ENCODE data around the gene RANBP2. TPM values are rescaled to one million over a fixed set of nuclear protein-coding genes. Genes with fewer than 3 reads are reported as not detected.

RANBP2 gene
- total RNA-seq, 1 experiment from 2014 or later, result 69.5 TPM

- H2AFZ ChIP-seq (ENCODE audit: low read depth, low read length, poor library complexity, severe bottlenecking), result no peak overlapping the region
- CTCF ChIA-PET, result no interaction called here
- H3K79me2 ChIP-seq (ENCODE audit: insufficient read depth, low read length), result no peaks in the 10 kb centered on the region
- RAD21 ChIA-PET (ENCODE audit: low non-redundant PET in 1 of 2, low total read pairs in 2 of 2, uncharacterized antibody in 2 of 2, unreplicated experiment in 2 of 2), result no interaction called here
- H3K27me3 ChIP-seq (ENCODE audit: insufficient read depth, low read length), result no peaks in the 10 kb centered on the region
- H4K20me1 ChIP-seq (ENCODE audit: insufficient read depth), result no peaks in the 10 kb centered on the region
- H3K4me2 ChIP-seq (ENCODE audit: low read length), result no peak overlapping the region
- no TSS peak for BruUV-seq (replicated peaks)
- H3K9ac ChIP-seq (ENCODE audit: low read length), result no peak overlapping the region
- H3K9me3 ChIP-seq (ENCODE audit: control insufficient read depth in 1 of 2, insufficient read depth in 1 of 2, low read depth in 1 of 2, low read length in 2 of 2), result no peaks in the 10 kb centered on the region
- TF ChIP-seq ELF1 (IDR thresholded peaks at IDR 0.05; ENCODE audit: borderline replicate concordance, low read depth), result no peak
- no peak for TF ChIP-seq SIN3A (IDR thresholded peaks at IDR 0.05; ENCODE audit: low read depth)
- no peak for TF ChIP-seq JUND (IDR thresholded peaks at IDR 0.05)
- TF ChIP-seq MAX (IDR thresholded peaks at IDR 0.05), result no peak
- no peak for TF ChIP-seq TCF7L2 (IDR thresholded peaks at IDR 0.05; ENCODE audit: borderline replicate concordance, extremely low read depth, insufficient read depth, insufficient read length)
- no peak for TF ChIP-seq POLR2A (IDR thresholded peaks at IDR 0.05; ENCODE audit: borderline replicate concordance, extremely low read depth, insufficient read depth, insufficient read length)
- no peak for TF ChIP-seq FOSL1 (IDR thresholded peaks at IDR 0.05; ENCODE audit: low read depth)
- TF ChIP-seq ATF3 (IDR thresholded peaks at IDR 0.05), result no peak
- no peak for TF ChIP-seq POLR2AphosphoS5 (IDR thresholded peaks at IDR 0.05; ENCODE audit: low read depth, low read length)
- TF ChIP-seq, protein P1, sequence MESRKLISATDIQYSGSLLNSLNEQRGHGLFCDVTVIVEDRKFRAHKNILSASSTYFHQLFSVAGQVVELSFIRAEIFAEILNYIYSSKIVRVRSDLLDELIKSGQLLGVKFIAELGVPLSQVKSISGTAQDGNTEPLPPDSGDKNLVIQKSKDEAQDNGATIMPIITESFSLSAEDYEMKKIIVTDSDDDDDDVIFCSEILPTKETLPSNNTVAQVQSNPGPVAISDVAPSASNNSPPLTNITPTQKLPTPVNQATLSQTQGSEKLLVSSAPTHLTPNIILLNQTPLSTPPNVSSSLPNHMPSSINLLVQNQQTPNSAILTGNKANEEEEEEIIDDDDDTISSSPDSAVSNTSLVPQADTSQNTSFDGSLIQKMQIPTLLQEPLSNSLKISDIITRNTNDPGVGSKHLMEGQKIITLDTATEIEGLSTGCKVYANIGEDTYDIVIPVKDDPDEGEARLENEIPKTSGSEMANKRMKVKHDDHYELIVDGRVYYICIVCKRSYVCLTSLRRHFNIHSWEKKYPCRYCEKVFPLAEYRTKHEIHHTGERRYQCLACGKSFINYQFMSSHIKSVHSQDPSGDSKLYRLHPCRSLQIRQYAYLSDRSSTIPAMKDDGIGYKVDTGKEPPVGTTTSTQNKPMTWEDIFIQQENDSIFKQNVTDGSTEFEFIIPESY (IDR thresholded peaks at IDR 0.05; ENCODE audit: extremely low read depth, insufficient replicate concordance, low read length), result no peak
- TF ChIP-seq SRF (IDR thresholded peaks at IDR 0.05; ENCODE audit: low read depth), result no peak
- TF ChIP-seq ZFX (IDR thresholded peaks at IDR 0.05), result no peak
- TF ChIP-seq RAD21 (IDR thresholded peaks at IDR 0.05; ENCODE audit: low read depth), result no peak
- no peak for TF ChIP-seq CBX3 (IDR thresholded peaks at IDR 0.05; ENCODE audit: low read depth)
- no peak for TF ChIP-seq EGR1 (IDR thresholded peaks at IDR 0.05; ENCODE audit: low read depth)
- TF ChIP-seq YY1 (IDR thresholded peaks at IDR 0.05; ENCODE audit: extremely low read depth, insufficient replicate concordance, low read depth, low read length), result no peak
- TF ChIP-seq ZNF274 (IDR thresholded peaks at IDR 0.05; ENCODE audit: low read depth, low read length), result no peak
- TF ChIP-seq CEBPB (IDR thresholded peaks at IDR 0.05; ENCODE audit: low read depth), result no peak
- TF ChIP-seq SP1 (IDR thresholded peaks at IDR 0.05; ENCODE audit: low read depth), result no peak
- TF ChIP-seq, protein P2, sequence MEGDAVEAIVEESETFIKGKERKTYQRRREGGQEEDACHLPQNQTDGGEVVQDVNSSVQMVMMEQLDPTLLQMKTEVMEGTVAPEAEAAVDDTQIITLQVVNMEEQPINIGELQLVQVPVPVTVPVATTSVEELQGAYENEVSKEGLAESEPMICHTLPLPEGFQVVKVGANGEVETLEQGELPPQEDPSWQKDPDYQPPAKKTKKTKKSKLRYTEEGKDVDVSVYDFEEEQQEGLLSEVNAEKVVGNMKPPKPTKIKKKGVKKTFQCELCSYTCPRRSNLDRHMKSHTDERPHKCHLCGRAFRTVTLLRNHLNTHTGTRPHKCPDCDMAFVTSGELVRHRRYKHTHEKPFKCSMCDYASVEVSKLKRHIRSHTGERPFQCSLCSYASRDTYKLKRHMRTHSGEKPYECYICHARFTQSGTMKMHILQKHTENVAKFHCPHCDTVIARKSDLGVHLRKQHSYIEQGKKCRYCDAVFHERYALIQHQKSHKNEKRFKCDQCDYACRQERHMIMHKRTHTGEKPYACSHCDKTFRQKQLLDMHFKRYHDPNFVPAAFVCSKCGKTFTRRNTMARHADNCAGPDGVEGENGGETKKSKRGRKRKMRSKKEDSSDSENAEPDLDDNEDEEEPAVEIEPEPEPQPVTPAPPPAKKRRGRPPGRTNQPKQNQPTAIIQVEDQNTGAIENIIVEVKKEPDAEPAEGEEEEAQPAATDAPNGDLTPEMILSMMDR (IDR thresholded peaks at IDR 0.05 in 2 of 3, conservative IDR thresholded peaks at IDR 0.05 in 1 of 3; ENCODE audit: borderline replicate concordance in 1 of 3, insufficient read depth in 1 of 3, low read depth in 2 of 3, low read length in 2 of 3), result no peak
- no peak overlapping the region for H3K27ac ChIP-seq (ENCODE audit: low read depth, low read length)
- ATAC-seq (no peak), DNase-seq (ENCODE audit: low read depth, low spot score) (no peak)
- H3K4me1 ChIP-seq (ENCODE audit: control insufficient read depth in 1 of 2, insufficient read depth in 2 of 2, low read length in 2 of 2), result no peaks in the 10 kb centered on the region
- H3K36me3 ChIP-seq (ENCODE audit: control insufficient read depth in 1 of 2, insufficient read depth in 2 of 2, low read length in 2 of 2), result no peaks in the 10 kb centered on the region
- H3K9me2 ChIP-seq (ENCODE audit: insufficient read depth), result no peaks in the 10 kb centered on the region
- H3K4me3 ChIP-seq (replicated peaks in 1 of 2; ENCODE audit: low read depth in 1 of 2, low read length in 2 of 2), result no peak overlapping the region
- POLR2A ChIA-PET, result no interaction called here
- intact Hi-C loops (cut with micrococcal nuclease), result no loop called here
Observed at GRCh38 chr2:108701208-108701607, 18.1 kb upstream of the RANBP2 start.
